Neural cell (in vitro differentiated cells): ENCODE data around the gene AP5Z1.

Experiments used
- SMC3 ChIP-seq: fragments of 450-650 bp; conservative IDR thresholded peaks from 2 replicates; pipeline ENCODE4 v1.6.1; 2014; ENCODE audit warnings: antibody characterized with exemption, mild to moderate bottlenecking, moderate library complexity; ENCODE audit not compliant: poor library complexity
- TF ChIP-seq, protein P1 (sequence below): fragments of 450-650 bp; IDR thresholded peaks from 2 replicates; pipeline ENCODE4 v1.5.1; 2014; ENCODE audit warnings: antibody characterized with exemption, mild to moderate bottlenecking, moderate library complexity; ENCODE audit not compliant: poor library complexity, severe bottlenecking
- TF ChIP-seq, protein P2 (sequence below): IDR thresholded peaks from 2 replicates; pipeline ENCODE4 v1.6.1; 2012; ENCODE audit warnings: borderline replicate concordance

DNA sequence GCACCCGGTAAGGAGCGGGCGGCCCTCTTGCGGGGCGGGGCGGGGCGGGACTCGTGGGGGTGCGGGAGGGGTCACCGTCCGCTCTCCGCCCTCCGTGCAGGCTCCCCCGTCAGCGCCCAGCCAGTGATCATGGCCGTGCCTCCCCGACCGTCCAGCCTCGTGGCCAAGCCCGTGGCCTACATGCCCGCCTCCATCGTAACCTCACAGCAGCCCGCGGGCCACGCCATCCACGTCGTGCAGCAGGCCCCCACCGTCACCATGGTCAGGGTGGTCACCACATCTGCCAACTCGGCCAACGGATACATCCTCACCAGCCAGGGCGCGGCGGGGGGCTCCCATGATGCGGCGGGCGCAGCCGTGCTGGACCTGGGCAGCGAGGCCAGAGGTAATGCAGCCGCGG lies 16.2 kb upstream of the AP5Z1 start:
- TF ChIP-seq SMC3 = no peak
- TF ChIP-seq, protein P1, sequence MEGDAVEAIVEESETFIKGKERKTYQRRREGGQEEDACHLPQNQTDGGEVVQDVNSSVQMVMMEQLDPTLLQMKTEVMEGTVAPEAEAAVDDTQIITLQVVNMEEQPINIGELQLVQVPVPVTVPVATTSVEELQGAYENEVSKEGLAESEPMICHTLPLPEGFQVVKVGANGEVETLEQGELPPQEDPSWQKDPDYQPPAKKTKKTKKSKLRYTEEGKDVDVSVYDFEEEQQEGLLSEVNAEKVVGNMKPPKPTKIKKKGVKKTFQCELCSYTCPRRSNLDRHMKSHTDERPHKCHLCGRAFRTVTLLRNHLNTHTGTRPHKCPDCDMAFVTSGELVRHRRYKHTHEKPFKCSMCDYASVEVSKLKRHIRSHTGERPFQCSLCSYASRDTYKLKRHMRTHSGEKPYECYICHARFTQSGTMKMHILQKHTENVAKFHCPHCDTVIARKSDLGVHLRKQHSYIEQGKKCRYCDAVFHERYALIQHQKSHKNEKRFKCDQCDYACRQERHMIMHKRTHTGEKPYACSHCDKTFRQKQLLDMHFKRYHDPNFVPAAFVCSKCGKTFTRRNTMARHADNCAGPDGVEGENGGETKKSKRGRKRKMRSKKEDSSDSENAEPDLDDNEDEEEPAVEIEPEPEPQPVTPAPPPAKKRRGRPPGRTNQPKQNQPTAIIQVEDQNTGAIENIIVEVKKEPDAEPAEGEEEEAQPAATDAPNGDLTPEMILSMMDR = no peak
- TF ChIP-seq, protein P2, sequence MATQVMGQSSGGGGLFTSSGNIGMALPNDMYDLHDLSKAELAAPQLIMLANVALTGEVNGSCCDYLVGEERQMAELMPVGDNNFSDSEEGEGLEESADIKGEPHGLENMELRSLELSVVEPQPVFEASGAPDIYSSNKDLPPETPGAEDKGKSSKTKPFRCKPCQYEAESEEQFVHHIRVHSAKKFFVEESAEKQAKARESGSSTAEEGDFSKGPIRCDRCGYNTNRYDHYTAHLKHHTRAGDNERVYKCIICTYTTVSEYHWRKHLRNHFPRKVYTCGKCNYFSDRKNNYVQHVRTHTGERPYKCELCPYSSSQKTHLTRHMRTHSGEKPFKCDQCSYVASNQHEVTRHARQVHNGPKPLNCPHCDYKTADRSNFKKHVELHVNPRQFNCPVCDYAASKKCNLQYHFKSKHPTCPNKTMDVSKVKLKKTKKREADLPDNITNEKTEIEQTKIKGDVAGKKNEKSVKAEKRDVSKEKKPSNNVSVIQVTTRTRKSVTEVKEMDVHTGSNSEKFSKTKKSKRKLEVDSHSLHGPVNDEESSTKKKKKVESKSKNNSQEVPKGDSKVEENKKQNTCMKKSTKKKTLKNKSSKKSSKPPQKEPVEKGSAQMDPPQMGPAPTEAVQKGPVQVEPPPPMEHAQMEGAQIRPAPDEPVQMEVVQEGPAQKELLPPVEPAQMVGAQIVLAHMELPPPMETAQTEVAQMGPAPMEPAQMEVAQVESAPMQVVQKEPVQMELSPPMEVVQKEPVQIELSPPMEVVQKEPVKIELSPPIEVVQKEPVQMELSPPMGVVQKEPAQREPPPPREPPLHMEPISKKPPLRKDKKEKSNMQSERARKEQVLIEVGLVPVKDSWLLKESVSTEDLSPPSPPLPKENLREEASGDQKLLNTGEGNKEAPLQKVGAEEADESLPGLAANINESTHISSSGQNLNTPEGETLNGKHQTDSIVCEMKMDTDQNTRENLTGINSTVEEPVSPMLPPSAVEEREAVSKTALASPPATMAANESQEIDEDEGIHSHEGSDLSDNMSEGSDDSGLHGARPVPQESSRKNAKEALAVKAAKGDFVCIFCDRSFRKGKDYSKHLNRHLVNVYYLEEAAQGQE = no peak
